HG03460 (cell line): Measurements from ENCODE around the gene PTTG1IP.
A peak's percentile ranks its signal among the peaks of the same experiment; 100 is the strongest.

Experiments
- ATAC-seq: cut with Tn5 transposase; IDR thresholded peaks from one replicate; pipeline ENCODE4 v1.9.1; 2021; ENCODE audit not compliant: unreplicated experiment

PTTG1IP gene

DNA sequence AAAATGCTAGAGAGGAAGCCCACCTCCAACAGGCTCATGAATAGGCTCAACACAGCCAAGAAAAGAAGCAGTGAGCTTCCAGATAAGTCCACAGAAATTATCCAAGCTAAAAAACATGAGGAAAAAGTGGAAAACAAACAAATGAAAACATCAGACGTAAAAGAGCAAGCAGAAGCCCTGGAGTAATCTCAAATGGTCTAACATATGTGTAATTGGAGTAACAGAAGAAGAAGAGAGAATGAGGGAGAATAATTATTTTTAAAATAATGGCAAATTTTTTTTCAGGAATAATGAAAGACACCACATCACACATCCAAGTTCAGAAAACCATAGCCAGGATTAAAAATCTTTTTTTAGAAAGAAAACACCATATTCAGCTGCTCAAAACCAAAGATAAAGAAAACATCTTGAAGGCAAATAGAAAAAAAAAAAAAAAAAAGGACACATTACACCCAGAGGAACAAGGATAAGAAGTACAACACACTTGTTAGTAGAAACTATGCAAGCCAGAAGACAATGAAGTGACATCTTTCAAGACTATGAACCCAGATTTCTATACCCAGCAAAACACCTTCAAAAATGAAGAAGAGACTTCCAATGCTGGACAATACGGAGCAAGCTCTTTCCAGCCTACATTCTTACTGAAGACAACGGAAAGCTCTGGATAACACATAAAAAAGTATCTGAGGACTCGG lies 45.0 kb downstream of the PTTG1IP start:
- no peak for ATAC-seq

DNA sequence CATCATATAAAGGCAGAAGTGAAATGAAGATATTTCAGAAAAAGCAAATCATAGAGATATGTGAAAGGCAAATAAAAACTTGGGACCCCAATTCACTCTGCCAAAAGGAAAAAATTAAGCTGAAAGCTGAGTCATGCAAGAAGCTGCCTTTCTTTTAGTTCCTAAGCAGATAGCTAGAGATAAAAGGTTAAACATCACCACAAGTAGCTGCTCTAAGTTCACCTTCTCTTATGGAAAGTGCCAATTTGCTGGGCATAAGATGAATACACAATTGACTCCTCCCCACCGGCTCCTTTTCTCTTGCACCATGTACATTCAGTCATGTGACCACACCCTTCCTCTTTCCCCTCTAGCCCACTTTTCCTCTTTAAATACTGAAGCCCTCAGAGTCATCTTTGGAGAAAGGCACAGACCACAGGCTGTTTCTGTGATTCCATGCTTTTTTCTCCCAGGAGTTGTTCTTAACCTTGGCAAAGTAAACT lies 50.3 kb downstream of the PTTG1IP start:
- ATAC-seq: no peak

DNA sequence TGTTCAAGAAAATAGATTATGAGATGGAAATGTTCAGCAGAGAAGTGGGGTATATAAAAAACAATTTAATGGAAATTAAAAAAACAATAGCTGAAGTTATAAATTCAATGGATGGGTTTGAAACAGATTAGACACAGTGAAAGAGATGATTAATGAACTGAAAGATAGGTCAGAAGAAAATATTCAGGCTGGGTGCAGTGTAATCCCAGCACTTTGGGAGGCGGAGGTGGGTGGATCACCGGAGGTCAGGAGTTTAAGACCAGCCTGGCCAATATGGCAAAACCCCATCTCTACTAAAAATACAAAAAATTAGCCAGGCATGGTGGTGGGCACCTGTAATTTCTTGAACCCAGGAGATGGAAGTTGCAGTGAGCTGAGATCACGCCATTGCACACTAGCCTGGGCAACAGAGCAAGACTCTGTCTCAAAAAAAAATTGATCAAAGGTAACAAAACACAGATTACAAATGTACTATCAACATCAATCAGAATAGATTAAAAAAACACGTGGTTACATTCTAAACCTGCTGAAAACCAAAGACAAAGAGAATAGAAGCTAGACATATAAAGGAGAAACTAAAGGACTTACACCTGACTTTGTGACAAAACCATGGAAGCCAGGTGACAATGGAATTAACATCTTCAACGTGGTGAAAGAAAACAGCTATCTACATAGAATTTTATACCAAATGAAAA lies 50.9 kb downstream of the PTTG1IP start:
- ATAC-seq: no peak

DNA sequence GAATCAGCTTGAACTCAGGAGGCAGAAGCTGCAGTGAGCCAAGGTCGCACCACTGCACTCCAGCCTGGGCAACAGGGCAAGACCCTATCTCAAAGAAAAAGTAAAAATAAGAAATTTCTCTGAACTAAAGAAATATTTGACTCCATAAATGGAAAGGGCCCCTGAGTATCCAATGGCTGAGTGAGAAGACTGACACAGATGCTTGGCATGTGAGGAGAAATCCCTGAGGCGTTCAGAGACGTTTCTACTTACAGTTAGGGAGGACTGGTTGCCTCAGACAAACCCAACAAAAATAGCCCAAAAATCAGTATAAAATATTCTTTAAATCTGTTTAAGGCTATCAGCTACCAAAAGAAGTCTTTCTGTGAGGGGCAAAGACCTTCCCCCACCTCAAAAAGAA lies 52.6 kb downstream of the PTTG1IP start:
- ATAC-seq: no peak

DNA sequence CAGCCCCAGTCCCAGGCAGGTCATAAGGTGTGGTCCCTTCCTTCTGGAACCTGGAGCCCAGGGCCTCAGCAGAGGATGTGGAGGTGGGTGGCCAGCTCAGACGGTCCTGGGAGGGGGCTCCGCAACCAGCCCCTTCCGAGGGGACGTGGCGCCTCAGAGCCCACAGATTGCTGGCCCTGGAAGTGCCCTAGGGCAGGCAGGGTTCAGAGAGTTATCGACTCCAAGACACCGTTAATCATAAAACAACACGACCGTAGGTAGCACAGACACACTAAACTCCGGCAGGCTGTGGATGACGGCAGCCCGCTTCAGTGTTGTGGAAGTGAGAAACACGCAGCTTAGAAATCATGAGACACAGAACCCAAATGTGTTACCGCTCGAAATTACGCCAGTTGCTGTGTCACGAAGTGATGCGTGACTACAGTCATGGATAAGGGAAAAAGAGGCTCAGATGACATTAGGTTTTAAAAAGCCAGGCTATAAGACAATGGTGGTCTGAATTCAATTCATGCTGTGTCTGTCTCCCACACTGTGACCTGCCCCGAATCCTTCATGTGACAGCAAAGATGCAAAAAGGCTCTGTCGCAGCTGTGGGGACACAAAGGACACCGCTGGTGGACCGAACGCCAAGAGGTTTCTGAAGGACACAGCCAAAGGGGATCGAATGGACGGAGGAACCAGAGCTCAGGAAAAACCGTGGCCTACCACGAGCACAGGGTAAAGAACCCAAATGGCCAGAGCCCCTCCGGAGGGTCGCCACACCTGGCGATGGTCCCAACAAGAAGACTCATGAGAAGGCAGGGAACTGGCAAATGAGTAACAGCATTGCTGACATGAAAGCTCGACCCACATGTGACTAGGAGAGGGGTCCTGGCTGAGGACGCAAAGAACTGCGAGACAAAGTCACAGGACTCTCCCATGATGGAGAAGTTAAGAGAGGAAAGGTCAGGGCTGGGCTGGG lies 53.9 kb downstream of the PTTG1IP start:
- ATAC-seq: no peak

DNA sequence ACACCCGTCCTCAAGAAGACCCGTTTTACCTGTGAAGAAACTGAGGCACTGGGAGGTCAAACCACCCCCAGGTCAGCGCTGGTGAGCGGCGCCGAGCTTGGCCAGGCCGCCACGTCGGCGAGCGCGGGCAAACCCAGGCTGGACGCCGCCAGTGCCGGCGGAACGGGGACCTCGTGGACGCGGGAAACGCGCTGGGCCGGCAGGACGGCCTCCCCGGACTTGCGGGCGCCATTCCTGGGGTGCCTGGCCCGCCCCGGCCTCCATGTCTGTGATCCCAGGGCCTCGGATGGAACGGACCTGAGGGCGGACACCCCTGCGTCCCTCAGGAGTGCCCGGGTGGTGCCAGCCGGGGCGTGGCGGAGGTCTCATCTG lies 54.9 kb downstream of the PTTG1IP start:
- ATAC-seq: no peak

DNA sequence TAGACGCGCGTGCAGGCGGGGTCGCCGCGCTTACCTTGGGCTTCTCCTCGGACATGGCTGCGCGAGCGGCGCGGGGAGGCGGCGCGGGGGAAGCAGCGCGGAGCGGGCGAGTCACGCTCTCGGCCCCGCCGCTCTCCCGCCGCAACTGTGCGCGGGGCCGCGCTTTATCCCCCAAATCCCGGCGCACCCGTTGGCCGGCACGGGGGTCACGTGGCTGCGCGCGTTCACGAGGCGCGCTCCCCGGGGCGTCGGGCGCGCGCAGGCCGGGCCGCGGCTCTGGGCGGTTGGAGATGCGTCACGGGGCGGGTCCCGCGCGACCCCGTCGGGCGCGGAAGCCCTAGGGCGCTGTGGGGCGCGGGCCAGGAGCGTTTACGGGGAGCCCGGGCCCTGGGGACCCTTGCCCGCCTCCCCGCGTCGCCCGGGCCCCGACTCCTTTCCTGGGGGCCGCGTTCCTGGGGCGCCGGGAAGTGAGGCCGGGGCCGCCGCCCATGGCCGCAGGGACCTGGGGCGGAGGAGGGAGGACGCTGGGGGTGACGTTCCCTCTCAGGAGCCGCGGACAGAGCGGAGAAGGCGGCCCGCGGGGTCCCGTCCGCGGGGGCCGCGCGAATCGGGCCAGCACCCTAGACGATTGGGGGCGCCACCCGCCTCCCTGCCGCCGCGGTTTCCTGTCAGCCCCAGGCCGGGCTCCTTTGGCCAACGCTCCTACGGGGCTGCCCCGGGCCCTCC lies 55.4 kb downstream of the PTTG1IP start, which contains the start of gene SUMO3:
Gene SUMO3 (minus strand): TSS at position 149 of the 726 bp plus-strand sequence. CDS start 94 bp downstream, at position 55.
- peak; percentile 47 for ATAC-seq

DNA sequence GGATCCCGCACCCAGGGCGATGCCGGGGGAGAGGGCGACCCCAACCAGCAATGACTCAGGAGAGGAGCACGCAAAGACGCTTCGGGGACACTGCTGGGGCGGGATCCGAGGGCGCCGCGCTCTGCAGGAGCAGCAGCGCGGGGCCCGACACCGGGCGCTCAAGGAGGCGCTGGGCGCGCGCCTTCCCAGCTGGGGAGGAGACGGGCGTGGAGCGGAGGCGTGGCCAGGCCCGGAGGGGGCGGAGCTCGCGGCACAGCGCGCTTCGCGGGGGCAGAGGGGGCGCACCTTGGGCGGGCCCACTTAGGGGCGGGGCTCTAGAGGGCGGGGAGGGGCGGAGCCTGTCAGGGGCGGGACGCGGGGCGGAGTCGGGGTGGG lies 56.0 kb downstream of the PTTG1IP start:
- ATAC-seq: peak; percentile 75

DNA sequence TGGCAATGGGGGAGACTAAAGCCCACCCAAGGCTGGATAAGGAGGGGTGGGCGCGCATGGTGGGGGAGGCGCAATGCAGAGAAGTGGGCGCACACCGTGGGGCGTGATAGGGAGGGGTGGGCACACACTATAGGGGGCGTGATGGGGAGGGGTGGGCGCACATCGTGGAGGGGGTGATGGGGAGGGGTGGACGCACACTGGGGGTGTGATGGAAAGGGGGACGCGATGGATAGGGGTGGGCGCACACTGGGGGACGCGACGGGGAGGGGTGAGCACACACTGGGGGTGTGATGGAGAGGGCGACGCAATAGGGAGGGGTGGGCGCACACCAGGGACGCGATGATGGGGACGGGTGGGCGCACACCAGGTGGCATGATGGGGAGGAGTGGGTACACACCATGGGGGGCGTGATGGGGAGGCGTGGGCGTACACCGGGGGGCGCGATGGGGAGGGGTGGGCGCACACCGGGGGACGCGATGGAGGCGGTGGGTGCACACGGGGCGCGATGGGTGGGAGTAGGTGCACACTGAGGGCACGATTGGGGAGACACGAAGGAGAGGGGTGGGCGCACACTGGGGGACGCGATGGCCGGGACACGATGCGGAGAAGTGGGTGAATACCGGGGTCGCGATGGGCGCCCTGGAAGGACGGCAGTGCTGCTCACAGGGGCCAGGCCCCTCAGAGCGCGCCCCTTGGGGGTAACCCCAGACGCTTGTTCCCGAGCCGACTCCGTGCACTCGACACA lies 56.6 kb downstream of the PTTG1IP start:
- ATAC-seq: no peak

DNA sequence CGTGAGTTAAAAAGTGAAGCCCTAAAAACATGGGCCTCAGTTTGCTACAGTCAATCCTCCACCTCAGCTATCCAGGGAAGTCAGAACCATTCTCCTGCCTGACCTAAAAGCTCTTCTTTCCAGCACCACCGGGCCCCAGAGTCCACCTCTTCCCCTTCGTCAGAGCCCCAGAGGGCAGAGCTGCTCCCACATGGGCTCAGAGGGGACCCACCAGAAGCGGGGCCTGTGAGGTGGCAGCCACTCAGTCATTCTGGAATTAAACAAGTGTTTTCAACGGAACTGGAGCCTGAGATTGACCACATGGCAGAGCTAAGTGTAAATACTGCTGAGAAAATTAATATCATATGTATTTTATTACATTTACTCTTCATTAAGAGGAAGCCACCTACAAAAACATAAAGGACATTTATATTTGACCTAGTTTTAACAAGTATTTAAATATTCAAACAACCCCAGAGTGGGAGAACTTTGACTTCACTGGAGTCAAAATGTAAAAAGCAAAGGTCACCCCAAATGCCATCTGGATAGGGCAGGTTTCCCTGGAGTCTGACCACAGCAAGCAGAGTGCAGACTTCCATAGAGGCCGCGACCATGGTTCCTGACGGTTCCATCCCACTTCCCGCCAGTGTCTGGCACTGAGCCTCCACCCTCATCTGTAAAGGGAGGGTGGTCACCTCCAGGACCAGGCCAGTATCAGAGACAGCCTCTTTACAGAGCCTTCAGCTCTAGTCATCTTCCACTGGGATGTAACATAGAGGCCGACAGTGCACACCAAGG lies 57.5 kb downstream of the PTTG1IP start:
- no peak for ATAC-seq

DNA sequence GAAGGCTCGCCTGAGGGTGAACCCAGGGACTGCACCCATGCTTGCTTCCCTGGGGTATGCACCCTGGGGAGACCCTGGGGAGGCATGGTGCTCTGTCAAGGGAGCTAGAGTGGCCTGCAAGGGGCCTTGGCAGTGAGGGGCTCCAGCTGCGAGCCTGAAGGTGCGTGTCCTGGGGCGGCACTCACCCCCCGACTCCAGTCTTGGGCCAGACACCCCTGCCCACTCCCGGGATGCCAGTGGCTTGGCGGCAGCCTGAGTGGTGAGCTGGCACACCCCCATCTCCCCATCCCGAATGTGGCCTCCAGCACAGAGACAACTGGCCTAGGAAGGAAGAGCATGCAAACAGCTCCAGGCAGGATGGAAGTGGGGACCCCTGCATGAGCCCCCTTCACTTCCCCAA lies 58.3 kb downstream of the PTTG1IP start:
- no peak for ATAC-seq

DNA sequence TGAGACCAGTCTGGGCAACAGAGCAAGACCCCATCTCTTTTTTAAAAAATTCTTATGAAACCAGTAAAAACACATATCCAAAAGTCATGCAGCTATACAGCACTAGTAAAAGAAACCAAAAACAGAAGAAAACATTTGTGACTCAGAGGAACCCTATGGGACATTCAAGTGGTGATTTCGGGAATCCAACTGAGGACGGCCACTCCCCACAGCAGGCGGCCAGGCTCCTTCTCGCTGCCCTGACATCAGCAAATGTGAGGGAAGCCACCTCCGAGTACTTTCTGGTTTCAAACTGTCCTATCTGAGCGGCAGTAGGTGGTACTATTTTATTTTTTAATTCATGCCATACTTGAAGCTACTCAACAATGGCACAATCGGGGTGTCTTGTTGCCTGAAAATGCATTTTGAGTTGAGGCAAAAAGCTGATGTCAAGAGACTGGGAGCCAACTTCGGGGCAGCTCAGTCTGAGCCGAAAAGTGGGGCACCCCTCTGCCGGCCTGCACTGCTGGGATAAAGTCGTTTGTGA lies 58.9 kb downstream of the PTTG1IP start:
- no peak for ATAC-seq

DNA sequence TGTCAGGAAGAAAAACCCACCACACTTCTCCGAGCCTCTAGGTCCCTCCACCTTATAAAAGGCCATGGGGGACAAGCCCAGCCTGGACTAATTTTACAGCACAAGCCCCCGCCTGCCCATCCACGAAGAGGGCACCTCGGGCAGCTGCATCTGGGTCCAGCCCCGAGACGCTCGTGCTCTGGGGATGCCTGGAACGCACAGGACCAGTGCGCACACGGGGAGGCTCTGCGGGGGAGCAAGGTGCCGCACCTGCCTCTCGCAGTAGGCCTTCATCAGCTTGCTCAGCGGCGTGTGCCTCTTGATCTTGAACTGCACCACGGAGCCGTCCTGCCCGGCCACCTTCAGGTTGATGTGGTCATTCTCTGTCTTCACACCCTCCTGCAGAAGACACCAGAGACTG lies 59.8 kb downstream of the PTTG1IP start:
- ATAC-seq: no peak

DNA sequence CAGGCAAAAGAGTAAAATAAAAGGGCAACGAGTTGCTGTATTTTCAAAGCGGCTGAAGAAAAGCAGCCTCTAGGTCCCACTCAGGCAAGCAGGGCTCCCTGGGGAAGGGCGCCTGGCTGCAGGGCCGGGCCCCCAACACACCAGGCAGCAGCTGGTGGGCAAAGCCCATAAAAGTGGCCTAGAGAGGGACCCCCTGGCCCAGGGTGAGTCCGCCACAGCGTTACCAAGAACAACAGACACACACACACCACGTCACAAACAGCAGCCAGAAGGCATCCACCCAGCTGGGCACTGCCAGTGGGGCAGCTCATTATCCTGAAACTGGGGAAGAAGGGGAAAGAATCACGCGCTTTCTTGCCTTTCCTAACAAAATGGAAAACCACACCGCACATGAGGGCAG lies 60.3 kb downstream of the PTTG1IP start:
- ATAC-seq: no peak

DNA sequence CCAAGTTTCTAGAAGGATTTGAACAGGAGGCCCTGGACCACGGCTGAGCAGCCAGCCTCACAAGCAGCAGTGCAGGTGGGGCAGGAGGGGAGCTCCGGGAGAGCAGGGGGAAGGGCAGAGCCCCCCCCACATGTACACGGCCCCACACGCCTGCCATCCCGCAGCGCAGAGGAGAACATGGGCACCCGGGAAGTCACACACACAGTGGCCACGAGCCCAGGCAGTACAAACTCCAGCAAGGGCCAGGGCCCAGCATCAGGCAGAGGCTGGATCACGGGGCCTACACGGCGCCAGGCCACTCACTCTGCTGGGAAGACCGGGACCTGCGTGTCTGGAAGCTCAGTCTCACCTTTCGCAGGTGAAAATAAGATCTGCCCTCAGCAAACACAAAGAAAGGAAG lies 60.9 kb downstream of the PTTG1IP start:
- no peak for ATAC-seq

DNA sequence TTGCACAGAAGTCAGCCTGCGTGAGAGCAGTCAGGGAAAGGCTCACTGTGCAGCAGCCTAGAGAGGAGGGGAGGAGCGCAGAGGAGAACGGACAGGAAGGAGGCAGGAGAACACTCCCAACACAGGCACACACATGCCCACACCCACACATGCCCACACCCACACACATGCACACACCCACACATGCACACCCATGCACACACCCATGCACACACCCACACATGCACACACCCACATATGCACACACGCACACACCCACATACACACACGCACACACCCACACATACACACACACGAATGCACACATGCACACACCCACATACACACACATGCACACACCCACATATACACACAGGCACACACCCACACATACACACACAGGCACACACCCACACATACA lies 62.7 kb downstream of the PTTG1IP start:
- no peak for ATAC-seq

DNA sequence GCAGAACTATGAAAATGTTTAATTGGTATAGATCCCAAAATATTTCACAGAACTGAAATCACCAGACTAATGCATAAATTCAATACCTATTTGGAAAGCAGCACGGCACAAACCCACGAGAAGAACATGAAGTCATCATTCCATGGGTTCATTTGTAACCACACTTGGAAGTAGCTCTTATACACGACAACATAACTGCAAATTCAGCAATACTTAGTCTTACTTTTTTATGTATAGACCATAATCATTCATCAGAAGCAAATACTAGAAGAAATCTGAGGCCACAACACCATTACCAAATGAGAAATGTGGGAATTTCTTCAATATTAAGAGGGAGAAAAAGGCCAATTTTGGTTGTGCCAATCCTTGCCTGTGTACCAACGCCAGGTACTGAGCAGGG lies 67.6 kb downstream of the PTTG1IP start:
- no peak for ATAC-seq

DNA sequence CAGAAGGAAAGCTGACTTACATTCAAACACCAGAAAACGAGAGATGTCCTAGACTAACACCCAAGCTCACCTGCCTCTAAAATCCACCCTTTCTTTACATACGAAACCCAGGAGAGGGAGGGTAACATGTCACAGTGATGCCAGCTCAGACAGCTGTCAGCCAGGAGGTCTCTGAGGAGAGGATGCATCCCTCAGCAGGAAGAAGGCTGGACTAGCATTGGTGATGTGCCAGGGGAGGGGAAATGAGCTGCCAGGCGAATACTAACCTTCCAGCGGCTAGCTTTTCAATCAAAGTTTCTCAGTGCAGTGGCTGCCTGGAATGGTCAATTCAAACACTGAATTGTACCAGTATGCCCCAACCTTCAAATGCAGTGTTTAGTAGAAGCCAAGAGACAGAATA lies 68.3 kb downstream of the PTTG1IP start:
- no peak for ATAC-seq

DNA sequence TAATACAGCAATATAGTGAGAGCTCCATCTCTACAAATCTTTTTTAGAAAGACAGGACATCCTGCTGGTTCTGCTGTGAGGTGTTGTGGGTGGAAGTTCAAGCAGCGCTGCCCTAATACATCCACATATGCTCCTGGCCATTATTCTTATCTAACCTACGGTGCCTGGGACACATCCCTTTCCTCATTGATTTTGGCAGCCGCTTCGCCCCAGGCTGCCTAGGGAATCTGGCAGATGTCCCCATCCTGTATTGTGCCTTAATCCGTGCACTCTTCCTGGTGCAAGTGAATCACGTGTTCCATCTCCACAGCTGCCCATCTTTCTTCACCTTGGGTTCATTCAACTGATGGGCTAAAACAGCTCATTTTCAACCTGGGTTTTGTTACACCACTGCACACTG lies 68.7 kb downstream of the PTTG1IP start:
- no peak for ATAC-seq
